Right atrium auricular region (tissue), 2 donors: ENCODE results near the gene RAPGEF4. TPM values are rescaled to one million over a fixed set of nuclear protein-coding genes. Genes with fewer than 3 reads are reported as not detected.

Experiments
- DNase-seq: peaks from one replicate; pipeline ENCODE4 v3.0.0-alpha.2; 2019; ENCODE audit warnings: low spot score
- H3K27ac ChIP-seq, 2 donors: fragments of 200-600 bp; sonication (generic); 1 replicate in 1 of 2; 2 replicates in 1 of 2; pipeline ENCODE4 v1.5.1; 2016 to 2019
- H3K27me3 ChIP-seq, 2 donors: fragments of 200-600 bp; sonication (generic); one replicate each; pipeline versions ENCODE4 v1.5.1 to v1.6.0; 2017 to 2019
- H3K36me3 ChIP-seq: fragments of 200-600 bp; sonication (generic); one replicate; pipeline ENCODE4 v1.5.1; 2016
- H3K4me1 ChIP-seq, 2 donors: fragments of 200-600 bp; sonication (generic); one replicate each; pipeline versions ENCODE4 v1.5.1 to v1.6.0; 2017 to 2019
- H3K4me3 ChIP-seq, 2 donors: fragments of 200-600 bp; sonication (generic); 1 replicate in 1 of 2; 2 replicates in 1 of 2; pipeline ENCODE4 v1.5.1; 2017 to 2019; ENCODE audit warnings: mild to moderate bottlenecking in 1 of 2, moderate library complexity in 1 of 2
- H3K9me3 ChIP-seq, 2 donors: fragments of 200-600 bp; sonication (generic); one replicate each; pipeline ENCODE4 v1.5.1; 2019
- CTCF ChIP-seq, 2 donors: fragments of 200-600 bp; sonication (generic); IDR thresholded peaks; one replicate each; pipeline ENCODE4 v1.5.1; 2019; ENCODE audit warnings: antibody characterized with exemption in 2 of 2
- total RNA-seq, 2 donors: library from RNA; depleted of rRNA; stranded (reverse); fragments of >200 nt; gene quantifications; one replicate each; pipeline ENCODE4 v1.1.0, GENCODE V29; 2016

RAPGEF4 gene
- total RNA-seq, 2 donors from 2014 or later, result 6.2 to 14.1 TPM

- no peak for TF ChIP-seq CTCF (IDR thresholded peaks at IDR 0.05)
- no peaks in the 10 kb centered on the region for H3K27me3 ChIP-seq
- no peak overlapping the region for H3K4me3 ChIP-seq
- peaks cover 0 to 12% of the 10 kb centered on the region in 2 donors for H3K9me3 ChIP-seq
- DNase-seq, result no peak
- H3K4me1 ChIP-seq, result no peaks in the 10 kb centered on the region
- no peak overlapping the region for H3K27ac ChIP-seq
- no peaks in the 10 kb centered on the region for H3K36me3 ChIP-seq
These were observed 13.2 kb upstream of the RAPGEF4 start for GRCh38 chr2:172722481-172722880.

- TF ChIP-seq CTCF (IDR thresholded peaks at IDR 0.05), result no peak
- Histone ChIP-seq H3K27ac (no peak overlapping the region), H3K36me3 (no peaks in the 10 kb centered on the region), H3K4me3 (no peak overlapping the region), H3K27me3 (no peaks in the 10 kb centered on the region), H3K9me3 (peaks cover 0 to 12% of the 10 kb centered on the region in 2 donors), H3K4me1 (no peaks in the 10 kb centered on the region)
- DNase-seq, result no peak
These were observed 12.4 kb upstream of the RAPGEF4 start for GRCh38 chr2:172723286-172723685.

GRCh38 chr2:172724724-172725123 is 10.9 kb upstream of the RAPGEF4 start:
- no peak for TF ChIP-seq CTCF (IDR thresholded peaks at IDR 0.05)
- H3K27ac ChIP-seq, result no peak overlapping the region

GRCh38 chr2:172725284-172725683 is 10.4 kb upstream of the RAPGEF4 start:
- H3K4me1 ChIP-seq, result no peaks in the 10 kb centered on the region
- no peaks in the 10 kb centered on the region for H3K27me3 ChIP-seq
- H3K36me3 ChIP-seq, result no peaks in the 10 kb centered on the region
- DNase-seq, result no peak
- no peak overlapping the region for H3K4me3 ChIP-seq
- no peak for TF ChIP-seq CTCF (IDR thresholded peaks at IDR 0.05)
- no peaks in the 10 kb centered on the region for H3K9me3 ChIP-seq
- no peak overlapping the region for H3K27ac ChIP-seq

More at GRCh38 chr2:172724724-172725123, 10.9 kb upstream of the RAPGEF4 start:
- Histone ChIP-seq H3K27me3 (no peaks in the 10 kb centered on the region), H3K4me3 (no peak overlapping the region), H3K9me3 (peaks cover 0 to 3% of the 10 kb centered on the region in 2 donors), H3K36me3 (no peaks in the 10 kb centered on the region), H3K4me1 (no peaks in the 10 kb centered on the region)
- no peak for DNase-seq

GRCh38 chr2:172725746-172726145 is 9.9 kb upstream of the RAPGEF4 start:
- H3K27me3 ChIP-seq, result no peaks in the 10 kb centered on the region
- no peak for TF ChIP-seq CTCF (IDR thresholded peaks at IDR 0.05)

GRCh38 chr2:172726172-172726735 is 9.4 kb upstream of the RAPGEF4 start:
- DNase-seq, result no peak
- no peaks in the 10 kb centered on the region for H3K4me1 ChIP-seq
- H3K36me3 ChIP-seq, result no peaks in the 10 kb centered on the region
- no peak overlapping the region for H3K4me3 ChIP-seq
- H3K27me3 ChIP-seq, result no peaks in the 10 kb centered on the region
- H3K27ac ChIP-seq, result no peak overlapping the region
- H3K9me3 ChIP-seq, result no peaks in the 10 kb centered on the region
- no peak for TF ChIP-seq CTCF (IDR thresholded peaks at IDR 0.05)

More at GRCh38 chr2:172725746-172726145, 9.9 kb upstream of the RAPGEF4 start:
- no peak for DNase-seq
- H3K27ac ChIP-seq, result no peak overlapping the region
- H3K9me3 ChIP-seq, result no peaks in the 10 kb centered on the region
- no peak overlapping the region for H3K4me3 ChIP-seq
- H3K36me3 ChIP-seq, result no peaks in the 10 kb centered on the region
- no peaks in the 10 kb centered on the region for H3K4me1 ChIP-seq
